Sigmoid colon (tissue), 7 donors: Measurements from ENCODE around the gene ZNF662. TPM values are rescaled to one million over a fixed set of nuclear protein-coding genes. Genes with fewer than 3 reads are reported as not detected.

Source experiments
- DNase-seq: peaks from one replicate; pipeline ENCODE4 v3.0.0-alpha.2; 2019
- H3K27ac ChIP-seq, 4 donors: fragments of 200-600 bp; sonication (generic); one replicate each; pipeline ENCODE4 v1.5.1; 2016 to 2019; ENCODE audit warnings: mild to moderate bottlenecking in 1 of 4
- H3K27me3 ChIP-seq, 3 donors: fragments of 200-600 bp; sonication (generic); one replicate each; pipeline ENCODE4 v1.5.1; 2019; ENCODE audit warnings: mild to moderate bottlenecking in 1 of 3
- H3K36me3 ChIP-seq, 4 donors: fragments of 200-600 bp; sonication (generic); one replicate each; pipeline ENCODE4 v1.5.1; 2016 to 2019
- H3K4me1 ChIP-seq, 4 donors: fragments of 200-600 bp; sonication (generic); one replicate each; pipeline ENCODE4 v1.5.1; 2017 to 2019
- H3K4me3 ChIP-seq, 4 donors: fragments of 200-600 bp; sonication (generic); one replicate each; pipeline ENCODE4 v1.5.1; 2017 to 2019; ENCODE audit warnings: mild to moderate bottlenecking in 2 of 4, moderate library complexity in 1 of 4
- H3K9me3 ChIP-seq, 4 donors: fragments of 200-600 bp in 3 of 4; sonication (generic) in 3 of 4; one replicate each; pipeline versions ENCODE4 v1.5.1 to v1.6.1; 2013 to 2019
- EP300 ChIP-seq, 4 donors: sonication (generic); formaldehyde crosslinking; IDR thresholded peaks; one replicate each; pipeline ENCODE4 v1.6.1; 2017; ENCODE audit warnings: antibody characterized with exemption in 4 of 4
- POLR2A ChIP-seq, 2 donors: fragments of 450-650 bp; IDR thresholded peaks; one replicate each; pipeline ENCODE4 v1.6.1; 2016; ENCODE audit warnings: antibody characterized with exemption in 2 of 2, mild to moderate bottlenecking in 2 of 2, moderate library complexity in 2 of 2
- POLR2AphosphoS5 ChIP-seq, 4 donors: sonication (generic); formaldehyde crosslinking; IDR thresholded peaks; one replicate each; pipeline ENCODE4 v1.6.1; 2017; ENCODE audit warnings: antibody characterized with exemption in 4 of 4
- WGBS, 2 donors: extraction: QIAGEN DNeasy Blood & Tissue Kit; methylation state at CpG; one replicate each; pipeline ENCODE4 v1.1.7; 2013; 5-methylcytosine and 5-hydroxymethylcytosine counted together
- intact Hi-C: fragments of 100-400 bp; cut with DNase I; formaldehyde crosslinking; loops from one replicate; pipeline ENCODE4 v1.15.1; 2023
- polyA plus RNA-seq, 3 donors: library from polyadenylated mRNA; stranded (reverse); fragments of 200-250 nt; gene quantifications; one replicate each; pipeline ENCODE4 v1.2.3, GENCODE V29; 2013
- total RNA-seq, 4 donors: library from RNA; depleted of rRNA; stranded (reverse); fragments of >200 nt; gene quantifications; one replicate each; pipeline ENCODE4 v1.1.0, GENCODE V29; 2016
- TF ChIP-seq, protein P1 (sequence below), 4 experiments: fragments of 450-650 bp in 3 of 4; fragments of 200-600 bp in 1 of 4; IDR thresholded peaks; one replicate each; pipeline ENCODE4 v1.5.1; 2016 to 2019; ENCODE audit warnings: antibody characterized with exemption in 4 of 4, mild to moderate bottlenecking in 3 of 4, moderate library complexity in 2 of 4
- donor health status: healthy with polysubstance abuse.
- donor health status: Bipolar disorder and iron deficiency.
- donor health status: healthy.

The ZNF662 gene
- total and polyA plus RNA-seq, 7 donors, result 0.46 to 18.6 (median 7.4) TPM

DNA sequence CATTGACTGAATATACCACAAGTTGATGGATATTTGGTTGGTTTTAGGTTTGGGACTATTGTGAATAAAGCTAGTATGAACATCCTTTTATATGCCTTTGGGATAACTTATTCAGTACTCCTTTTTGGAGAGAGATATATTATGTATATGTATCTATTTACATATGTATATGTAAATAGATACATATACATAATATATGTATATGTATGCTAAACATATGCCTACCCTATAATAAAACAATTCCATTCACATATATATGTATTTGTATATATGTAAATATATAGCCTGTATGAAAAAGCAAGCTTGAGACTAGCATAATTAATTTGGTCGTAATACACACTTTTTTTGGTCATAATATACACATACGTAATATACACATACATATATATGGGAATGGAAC, 57.3 kb downstream of the ZNF662 start:
- no peak for DNase-seq
- H3K4me1 ChIP-seq, result peaks cover 0 to 9% (median 5%) of the 10 kb centered on the region in 4 donors
- intact Hi-C loops, result loop anchor here (5.0 kb wide), 3 partner anchors 39 to 539 kb away; partner anchors contain the start of gene SNRK
- H3K27ac ChIP-seq, result no peak overlapping the region
- no peak overlapping the region for H3K4me3 ChIP-seq
- 62 to 90% methylated on average over 2 of the region's 2 CpGs for WGBS, 2 donors
- H3K36me3 ChIP-seq, result no peaks in the 10 kb centered on the region
- TF ChIP-seq EP300 (IDR thresholded peaks at IDR 0.05), result no peak
- TF ChIP-seq, protein P1, sequence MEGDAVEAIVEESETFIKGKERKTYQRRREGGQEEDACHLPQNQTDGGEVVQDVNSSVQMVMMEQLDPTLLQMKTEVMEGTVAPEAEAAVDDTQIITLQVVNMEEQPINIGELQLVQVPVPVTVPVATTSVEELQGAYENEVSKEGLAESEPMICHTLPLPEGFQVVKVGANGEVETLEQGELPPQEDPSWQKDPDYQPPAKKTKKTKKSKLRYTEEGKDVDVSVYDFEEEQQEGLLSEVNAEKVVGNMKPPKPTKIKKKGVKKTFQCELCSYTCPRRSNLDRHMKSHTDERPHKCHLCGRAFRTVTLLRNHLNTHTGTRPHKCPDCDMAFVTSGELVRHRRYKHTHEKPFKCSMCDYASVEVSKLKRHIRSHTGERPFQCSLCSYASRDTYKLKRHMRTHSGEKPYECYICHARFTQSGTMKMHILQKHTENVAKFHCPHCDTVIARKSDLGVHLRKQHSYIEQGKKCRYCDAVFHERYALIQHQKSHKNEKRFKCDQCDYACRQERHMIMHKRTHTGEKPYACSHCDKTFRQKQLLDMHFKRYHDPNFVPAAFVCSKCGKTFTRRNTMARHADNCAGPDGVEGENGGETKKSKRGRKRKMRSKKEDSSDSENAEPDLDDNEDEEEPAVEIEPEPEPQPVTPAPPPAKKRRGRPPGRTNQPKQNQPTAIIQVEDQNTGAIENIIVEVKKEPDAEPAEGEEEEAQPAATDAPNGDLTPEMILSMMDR (IDR thresholded peaks at IDR 0.05), result no peak
- no peak for TF ChIP-seq POLR2A (IDR thresholded peaks at IDR 0.05)
- no peak for TF ChIP-seq POLR2AphosphoS5 (IDR thresholded peaks at IDR 0.05)
- H3K9me3 ChIP-seq, result no peaks in the 10 kb centered on the region
- no peaks in the 10 kb centered on the region for H3K27me3 ChIP-seq

- intact Hi-C loops, result loop anchor here (5.0 kb wide), 3 partner anchors 38 to 538 kb away; partner anchors contain the start of gene SNRK
- WGBS, 2 donors, result 80 to 89% methylated on average over 4 of the region's 4 CpGs
- Histone ChIP-seq H3K4me1 (peaks cover 0 to 9% (median 5%) of the 10 kb centered on the region in 4 donors), H3K9me3 (no peaks in the 10 kb centered on the region), H3K4me3 (no peak overlapping the region), H3K36me3 (no peaks in the 10 kb centered on the region), H3K27ac (no peak overlapping the region), H3K27me3 (no peaks in the 10 kb centered on the region)
- no peak for DNase-seq
- no peak for TF ChIP-seq POLR2AphosphoS5 (IDR thresholded peaks at IDR 0.05)
Measured at GRCh38 chr3:42964266-42964665, 58.3 kb downstream of the ZNF662 start.

Other genes starting within 250 kb of the ZNF662 start
- gene KLHL40, start 220.6 kb upstream of the ZNF662 start, total RNA-seq, result under 1 TPM in 1 of 4 donors, not detected in 3; under 0.01 TPM
- gene KLHL40, start 220.6 kb upstream of the ZNF662 start, polyA plus RNA-seq, result not detected
- gene HHATL, start 203.3 kb upstream of the ZNF662 start, total RNA-seq, result not detected
- 1 to 10 TPM in 1 of 3 donors, under 1 TPM in 1, not detected in 1; 0.31 to 1.4 TPM for gene HHATL, start 203.3 kb upstream of the ZNF662 start, polyA plus RNA-seq
- gene CCDC13, start 132.9 kb upstream of the ZNF662 start, total RNA-seq, result 1 to 10 TPM in 3 of 4 donors, not detected in 1; 1.3 to 3.9 (median 1.8) TPM
- gene CCDC13, start 132.9 kb upstream of the ZNF662 start, polyA plus RNA-seq, result under 1 TPM; 0.60 to 0.85 (median 0.69) TPM
- 100 to 1,000 TPM; 127 to 272 (median 176) TPM for gene HIGD1A, start 101.7 kb upstream of the ZNF662 start, total RNA-seq
- 1,000 to 10,000 TPM in 1 of 3 donors, 100 to 1,000 TPM in 2; 314 to 1,597 (median 947) TPM for gene HIGD1A, start 101.7 kb upstream of the ZNF662 start, polyA plus RNA-seq
- 1 to 10 TPM; 1.5 to 8.6 (median 4.0) TPM for gene ACKR2, start 96.7 kb upstream of the ZNF662 start, total RNA-seq
- gene ACKR2, start 96.7 kb upstream of the ZNF662 start, polyA plus RNA-seq, result 1 to 10 TPM; 1.2 to 3.3 (median 1.2) TPM
- not detected for gene CYP8B1, start 30.3 kb upstream of the ZNF662 start, total RNA-seq
- under 1 TPM in 1 of 3 donors, not detected in 2; under 0.01 TPM for gene CYP8B1, start 30.3 kb upstream of the ZNF662 start, polyA plus RNA-seq
- gene GASK1A, start 73.2 kb downstream of the ZNF662 start, total RNA-seq, result 10 to 100 TPM in 3 of 4 donors, 1 to 10 TPM in 1; 8.1 to 32.7 (median 18.1) TPM
- gene GASK1A, start 73.2 kb downstream of the ZNF662 start, polyA plus RNA-seq, result 1 to 10 TPM in 2 of 3 donors, under 1 TPM in 1; 0.92 to 1.8 (median 1.2) TPM
- 10 to 100 TPM; 15.5 to 20.2 (median 17.2) TPM for gene POMGNT2, start 199.9 kb downstream of the ZNF662 start, total RNA-seq
- 1 to 10 TPM; 2.3 to 6.2 (median 3.6) TPM for gene POMGNT2, start 199.9 kb downstream of the ZNF662 start, polyA plus RNA-seq